Fibroblast of villous mesenchyme (primary cell): ENCODE results near the gene FAAP100. TPM values are rescaled to one million over a fixed set of nuclear protein-coding genes. Genes with fewer than 3 reads are reported as not detected.

Experiments
- DNase-seq: peaks from one replicate; pipeline ENCODE4 v3.0.0-alpha.2; 2010; ENCODE audit warnings: low read depth
- H3K4me3 ChIP-seq: 2 replicates; pipeline ENCODE4 v1.5.1; 2011; ENCODE audit warnings: low read depth, mild to moderate bottlenecking, low read length
- total RNA-seq: library from RNA; depleted of rRNA; stranded (reverse); fragments of >200 nt; gene quantifications from 2 replicates; pipeline ENCODE4 v1.2.3, GENCODE V29; 2012
- TF ChIP-seq, protein P1 (sequence below): IDR thresholded peaks from 2 replicates; pipeline ENCODE4 v1.5.1; 2012; ENCODE audit warnings: low read depth, mild to moderate bottlenecking, low read length; ENCODE audit not compliant: insufficient read depth

The FAAP100 gene
- total RNA-seq, 1 donor: 27.6 TPM

DNA sequence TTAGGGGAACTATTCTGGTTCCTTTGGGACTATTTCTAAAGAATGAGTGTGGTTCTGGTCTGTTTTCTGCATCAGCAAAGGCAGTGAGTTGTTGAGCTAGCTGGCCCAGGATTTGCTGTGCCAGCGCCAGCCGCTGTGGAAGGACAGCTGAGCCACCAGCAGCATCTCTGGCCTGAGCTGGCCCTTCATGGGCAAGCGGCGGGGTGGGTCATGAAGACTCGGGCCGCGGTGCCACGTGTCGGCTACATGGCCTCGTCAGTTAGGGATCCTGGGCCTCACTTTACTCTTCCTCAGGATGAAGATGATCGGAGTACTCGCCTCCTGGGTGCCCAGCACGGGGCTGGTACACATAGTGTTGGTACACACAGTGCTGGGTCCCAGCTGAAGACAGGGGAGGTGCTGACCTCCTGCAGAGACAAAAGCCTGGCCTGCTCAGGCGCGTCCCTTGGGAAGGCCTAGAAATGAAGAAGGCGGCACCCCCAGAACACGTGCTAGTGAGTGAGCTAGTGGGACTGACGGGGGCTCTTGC lies 17.9 kb upstream of the FAAP100 start:
- no peak overlapping the region for H3K4me3 ChIP-seq
- DNase-seq: no peak
- TF ChIP-seq, protein P1, sequence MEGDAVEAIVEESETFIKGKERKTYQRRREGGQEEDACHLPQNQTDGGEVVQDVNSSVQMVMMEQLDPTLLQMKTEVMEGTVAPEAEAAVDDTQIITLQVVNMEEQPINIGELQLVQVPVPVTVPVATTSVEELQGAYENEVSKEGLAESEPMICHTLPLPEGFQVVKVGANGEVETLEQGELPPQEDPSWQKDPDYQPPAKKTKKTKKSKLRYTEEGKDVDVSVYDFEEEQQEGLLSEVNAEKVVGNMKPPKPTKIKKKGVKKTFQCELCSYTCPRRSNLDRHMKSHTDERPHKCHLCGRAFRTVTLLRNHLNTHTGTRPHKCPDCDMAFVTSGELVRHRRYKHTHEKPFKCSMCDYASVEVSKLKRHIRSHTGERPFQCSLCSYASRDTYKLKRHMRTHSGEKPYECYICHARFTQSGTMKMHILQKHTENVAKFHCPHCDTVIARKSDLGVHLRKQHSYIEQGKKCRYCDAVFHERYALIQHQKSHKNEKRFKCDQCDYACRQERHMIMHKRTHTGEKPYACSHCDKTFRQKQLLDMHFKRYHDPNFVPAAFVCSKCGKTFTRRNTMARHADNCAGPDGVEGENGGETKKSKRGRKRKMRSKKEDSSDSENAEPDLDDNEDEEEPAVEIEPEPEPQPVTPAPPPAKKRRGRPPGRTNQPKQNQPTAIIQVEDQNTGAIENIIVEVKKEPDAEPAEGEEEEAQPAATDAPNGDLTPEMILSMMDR: no peak

GRCh38 chr17:81568416-81568815 lies 16.3 kb upstream of the FAAP100 start:
- no peak for DNase-seq
- no peak overlapping the region for H3K4me3 ChIP-seq
- TF ChIP-seq, protein P1: no peak

DNA sequence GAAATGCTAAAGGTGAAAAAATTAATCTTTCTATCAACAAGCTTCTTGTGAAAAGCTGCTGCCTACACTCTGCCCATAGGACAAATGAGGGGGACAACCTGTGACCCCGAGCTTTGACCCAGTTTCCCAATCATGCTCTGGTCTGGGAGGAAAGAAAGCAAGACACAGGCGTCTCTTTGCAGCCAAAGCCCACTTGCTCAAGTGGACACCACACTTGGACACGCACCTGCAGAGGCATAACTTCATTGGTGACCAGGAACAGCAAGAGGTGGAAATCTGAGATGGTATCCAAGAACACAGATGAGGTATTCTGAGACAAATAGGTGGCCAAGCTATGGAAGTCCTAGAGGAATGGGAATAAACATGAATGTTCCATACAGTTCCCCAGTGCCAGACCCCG lies 15.0 kb upstream of the FAAP100 start:
- H3K4me3 ChIP-seq: peak overlapping the region; percentile 36
- no peak for DNase-seq
- TF ChIP-seq, protein P1: no peak

GRCh38 chr17:81566461-81567126 lies 14.4 kb upstream of the FAAP100 start:
- peak overlapping the region; percentile 36 for H3K4me3 ChIP-seq
- TF ChIP-seq, protein P1: no peak
- peak; percentile 98 for DNase-seq

- TF ChIP-seq, protein P1: no peak
- H3K4me3 ChIP-seq: no peak overlapping the region
- no peak for DNase-seq
These were observed 13.1 kb upstream of the FAAP100 start for GRCh38 chr17:81565231-81565630.

- TF ChIP-seq, protein P1: no peak
- no peak overlapping the region for H3K4me3 ChIP-seq
- DNase-seq: no peak
These were observed 12.6 kb upstream of the FAAP100 start for GRCh38 chr17:81564778-81565177.
